ENCODE data around the gene AGFG2.
A peak's percentile ranks its signal among the peaks of the same experiment; 100 is the strongest.

The AGFG2 gene

GRCh38 chr7:100576384-100576993, 37.5 kb downstream of the AGFG2 start:
- Histone ChIP-seq H3K4ac (ENCODE audit: low read depth in 1 of 2, low read length in 2 of 2) (no peak overlapping the region), H3K79me1 (replicated peaks; ENCODE audit: low read length, poor library complexity, severe bottlenecking) (peaks cover 36% of the 10 kb centered on the region), H3K4me3 (ENCODE audit: insufficient read depth in 1 of 2, low read depth in 1 of 2, low read length in 2 of 2) (no peak overlapping the region), H4K8ac (ENCODE audit: low read length) (no peak overlapping the region), H3K23ac (ENCODE audit: low read length in 2 of 2) (no peak overlapping the region), H3K18ac (ENCODE audit: low read depth in 1 of 2, low read length in 2 of 2) (no peak overlapping the region), H2BK5ac (ENCODE audit: low read depth, low read length, poor library complexity, severe bottlenecking) (no peak overlapping the region), H3K4me1 (ENCODE audit: control insufficient read depth, insufficient read depth, low read depth, low read length) (peaks cover 17% of the 10 kb centered on the region), H3K4me2 (ENCODE audit: low read length, poor library complexity, severe bottlenecking) (no peak overlapping the region), H2AK5ac (ENCODE audit: low read length, severe bottlenecking) (no peak overlapping the region), H2BK12ac (ENCODE audit: low read length in 2 of 2) (no peak overlapping the region), H2BK15ac (ENCODE audit: low read depth, poor library complexity, severe bottlenecking) (no peak overlapping the region), H3K27me3 (ENCODE audit: control insufficient read depth in 1 of 2, insufficient read depth in 1 of 2, low read length in 2 of 2) (peaks cover 0 to 7% of the 10 kb centered on the region in 2 experiments), H2AFZ (ENCODE audit: low read depth, low read length) (no peak overlapping the region), H3K14ac (ENCODE audit: low read length in 2 of 2) (no peak overlapping the region), H3K9me3 (ENCODE audit: control insufficient read depth, low read length) (no peaks in the 10 kb centered on the region), H4K91ac (ENCODE audit: low read length) (no peak overlapping the region), H3K9ac (ENCODE audit: low read length) (no peak overlapping the region), H3K36me3 (ENCODE audit: control insufficient read depth in 1 of 2, insufficient read depth in 2 of 2, low read depth in 1 of 2, low read length in 2 of 2) (peaks cover 58 to 91% of the 10 kb centered on the region in 2 experiments), H2BK120ac (ENCODE audit: low read depth, low read length) (no peak overlapping the region), H3K27ac (ENCODE audit: low read length, poor library complexity, severe bottlenecking) (no peak overlapping the region)
- DNase-seq = no peak
- WGBS = over 99% methylated on average over 12 of the region's 13 CpGs

- H4K8ac ChIP-seq (ENCODE audit: low read length) = no peak overlapping the region
- no peak overlapping the region for H3K18ac ChIP-seq (ENCODE audit: low read depth in 1 of 2, low read length in 2 of 2)
- H2BK120ac ChIP-seq (ENCODE audit: low read depth, low read length) = no peak overlapping the region
- H3K14ac ChIP-seq (ENCODE audit: low read length in 2 of 2) = no peak overlapping the region
- H4K91ac ChIP-seq (ENCODE audit: low read length) = no peak overlapping the region
- H2BK12ac ChIP-seq (ENCODE audit: low read length in 2 of 2) = no peak overlapping the region
- H3K27ac ChIP-seq (ENCODE audit: low read length, poor library complexity, severe bottlenecking) = no peak overlapping the region
- H3K4me2 ChIP-seq (ENCODE audit: low read length, poor library complexity, severe bottlenecking) = no peak overlapping the region
- peaks cover 64 to 97% of the 10 kb centered on the region in 2 experiments for H3K36me3 ChIP-seq (ENCODE audit: control insufficient read depth in 1 of 2, insufficient read depth in 2 of 2, low read depth in 1 of 2, low read length in 2 of 2)
- no peak overlapping the region for H3K4me3 ChIP-seq (ENCODE audit: insufficient read depth in 1 of 2, low read depth in 1 of 2, low read length in 2 of 2)
- H2BK15ac ChIP-seq (ENCODE audit: low read depth, poor library complexity, severe bottlenecking) = no peak overlapping the region
- H2BK5ac ChIP-seq (ENCODE audit: low read depth, low read length, poor library complexity, severe bottlenecking) = no peak overlapping the region
- no peaks in the 10 kb centered on the region for H3K9me3 ChIP-seq (ENCODE audit: control insufficient read depth, low read length)
- no peak overlapping the region for H3K9ac ChIP-seq (ENCODE audit: low read length)
- no peak overlapping the region for H2AFZ ChIP-seq (ENCODE audit: low read depth, low read length)
- DNase-seq = no peak
- H3K79me1 ChIP-seq (replicated peaks; ENCODE audit: low read length, poor library complexity, severe bottlenecking) = peaks cover 40% of the 10 kb centered on the region
- WGBS = 94% methylated on average over 24 of the region's 24 CpGs
- peaks cover 0 to under 1% of the 10 kb centered on the region in 2 experiments for H3K27me3 ChIP-seq (ENCODE audit: control insufficient read depth in 1 of 2, insufficient read depth in 1 of 2, low read length in 2 of 2)
- H3K4ac ChIP-seq (ENCODE audit: low read depth in 1 of 2, low read length in 2 of 2) = no peak overlapping the region
- H3K4me1 ChIP-seq (ENCODE audit: control insufficient read depth, insufficient read depth, low read depth, low read length) = peaks cover 16% of the 10 kb centered on the region
- H2AK5ac ChIP-seq (ENCODE audit: low read length, severe bottlenecking) = no peak overlapping the region
- H3K23ac ChIP-seq (ENCODE audit: low read length in 2 of 2) = no peak overlapping the region
Measured at GRCh38 chr7:100577103-100577502, 38.1 kb downstream of the AGFG2 start.

DNA sequence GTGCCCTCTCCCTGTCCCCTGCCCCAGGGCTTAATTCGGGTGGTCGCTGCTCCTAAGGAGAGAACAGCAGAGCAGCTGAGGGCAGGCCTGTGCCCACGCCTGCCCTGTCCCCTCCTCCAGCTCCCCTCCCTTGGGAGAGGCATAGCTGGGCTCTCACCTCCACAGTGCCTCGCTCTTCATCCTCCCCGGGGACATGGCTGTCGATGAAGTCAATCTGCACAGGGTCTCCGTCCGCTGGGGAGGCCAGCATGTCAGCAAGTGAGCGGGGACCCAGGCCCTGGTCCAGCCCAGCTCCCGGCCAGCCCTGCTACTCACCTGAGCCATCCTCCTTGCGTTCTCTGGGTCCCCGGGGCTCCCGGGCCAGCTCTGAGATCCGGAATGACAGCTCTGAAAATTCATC, 38.5 kb downstream of the AGFG2 start:
- no peak overlapping the region for H4K91ac ChIP-seq (ENCODE audit: low read length)
- H3K4me1 ChIP-seq (ENCODE audit: control insufficient read depth, insufficient read depth, low read depth, low read length) = peaks cover 16% of the 10 kb centered on the region
- H3K4me2 ChIP-seq (ENCODE audit: low read length, poor library complexity, severe bottlenecking) = no peak overlapping the region
- H2BK15ac ChIP-seq (ENCODE audit: low read depth, poor library complexity, severe bottlenecking) = no peak overlapping the region
- H3K9ac ChIP-seq (ENCODE audit: low read length) = no peak overlapping the region
- H2AK5ac ChIP-seq (ENCODE audit: low read length, severe bottlenecking) = no peak overlapping the region
- H3K4me3 ChIP-seq (ENCODE audit: insufficient read depth in 1 of 2, low read depth in 1 of 2, low read length in 2 of 2) = no peak overlapping the region
- no peak overlapping the region for H2BK120ac ChIP-seq (ENCODE audit: low read depth, low read length)
- no peak overlapping the region for H2BK5ac ChIP-seq (ENCODE audit: low read depth, low read length, poor library complexity, severe bottlenecking)
- H3K14ac ChIP-seq (ENCODE audit: low read length in 2 of 2) = no peak overlapping the region
- H3K4ac ChIP-seq (ENCODE audit: low read depth in 1 of 2, low read length in 2 of 2) = no peak overlapping the region
- H2BK12ac ChIP-seq (ENCODE audit: low read length in 2 of 2) = no peak overlapping the region
- H3K27ac ChIP-seq (ENCODE audit: low read length, poor library complexity, severe bottlenecking) = no peak overlapping the region
- WGBS = 97% methylated on average over 14 of the region's 14 CpGs
- H4K8ac ChIP-seq (ENCODE audit: low read length) = no peak overlapping the region
- no peak overlapping the region for H3K18ac ChIP-seq (ENCODE audit: low read depth in 1 of 2, low read length in 2 of 2)
- peaks cover 68 to 99% of the 10 kb centered on the region in 2 experiments for H3K36me3 ChIP-seq (ENCODE audit: control insufficient read depth in 1 of 2, insufficient read depth in 2 of 2, low read depth in 1 of 2, low read length in 2 of 2)
- H3K23ac ChIP-seq (ENCODE audit: low read length in 2 of 2) = no peak overlapping the region
- H3K9me3 ChIP-seq (ENCODE audit: control insufficient read depth, low read length) = no peaks in the 10 kb centered on the region
- H3K79me1 ChIP-seq (replicated peaks; ENCODE audit: low read length, poor library complexity, severe bottlenecking) = peaks cover 40% of the 10 kb centered on the region
- DNase-seq = no peak
- H2AFZ ChIP-seq (ENCODE audit: low read depth, low read length) = no peak overlapping the region
- no peaks in the 10 kb centered on the region for H3K27me3 ChIP-seq (ENCODE audit: control insufficient read depth in 1 of 2, insufficient read depth in 1 of 2, low read length in 2 of 2)

- Histone ChIP-seq H3K9me3 (ENCODE audit: control insufficient read depth, low read length) (no peaks in the 10 kb centered on the region), H3K4me2 (ENCODE audit: low read length, poor library complexity, severe bottlenecking) (no peak overlapping the region), H2BK120ac (ENCODE audit: low read depth, low read length) (no peak overlapping the region), H2AK5ac (ENCODE audit: low read length, severe bottlenecking) (no peak overlapping the region), H3K23ac (ENCODE audit: low read length in 2 of 2) (no peak overlapping the region), H3K9ac (ENCODE audit: low read length) (no peak overlapping the region), H3K18ac (ENCODE audit: low read depth in 1 of 2, low read length in 2 of 2) (no peak overlapping the region), H2BK15ac (ENCODE audit: low read depth, poor library complexity, severe bottlenecking) (no peak overlapping the region), H3K36me3 (ENCODE audit: control insufficient read depth in 1 of 2, insufficient read depth in 2 of 2, low read depth in 1 of 2, low read length in 2 of 2) (peaks cover 70 to 96% of the 10 kb centered on the region in 2 experiments), H2BK12ac (ENCODE audit: low read length in 2 of 2) (peak overlapping the region in 1 of 2 experiments; percentile 23), H4K91ac (ENCODE audit: low read length) (peak overlapping the region; percentile 54), H2AFZ (ENCODE audit: low read depth, low read length) (no peak overlapping the region), H3K4me1 (ENCODE audit: control insufficient read depth, insufficient read depth, low read depth, low read length) (peaks cover 21% of the 10 kb centered on the region), H3K79me1 (replicated peaks; ENCODE audit: low read length, poor library complexity, severe bottlenecking) (peaks cover 43% of the 10 kb centered on the region), H3K27ac (ENCODE audit: low read length, poor library complexity, severe bottlenecking) (no peak overlapping the region), H3K14ac (ENCODE audit: low read length in 2 of 2) (no peak overlapping the region), H3K4me3 (ENCODE audit: insufficient read depth in 1 of 2, low read depth in 1 of 2, low read length in 2 of 2) (no peak overlapping the region), H4K8ac (ENCODE audit: low read length) (peak overlapping the region; percentile 21), H2BK5ac (ENCODE audit: low read depth, low read length, poor library complexity, severe bottlenecking) (no peak overlapping the region), H3K4ac (ENCODE audit: low read depth in 1 of 2, low read length in 2 of 2) (no peak overlapping the region), H3K27me3 (ENCODE audit: control insufficient read depth in 1 of 2, insufficient read depth in 1 of 2, low read length in 2 of 2) (no peaks in the 10 kb centered on the region)
- WGBS = 96% methylated on average over 27 of the region's 28 CpGs
- no peak for DNase-seq
Measured at GRCh38 chr7:100578246-100579183, 39.5 kb downstream of the AGFG2 start.
